ENCODE measurements around the gene REEP1.

DNA sequence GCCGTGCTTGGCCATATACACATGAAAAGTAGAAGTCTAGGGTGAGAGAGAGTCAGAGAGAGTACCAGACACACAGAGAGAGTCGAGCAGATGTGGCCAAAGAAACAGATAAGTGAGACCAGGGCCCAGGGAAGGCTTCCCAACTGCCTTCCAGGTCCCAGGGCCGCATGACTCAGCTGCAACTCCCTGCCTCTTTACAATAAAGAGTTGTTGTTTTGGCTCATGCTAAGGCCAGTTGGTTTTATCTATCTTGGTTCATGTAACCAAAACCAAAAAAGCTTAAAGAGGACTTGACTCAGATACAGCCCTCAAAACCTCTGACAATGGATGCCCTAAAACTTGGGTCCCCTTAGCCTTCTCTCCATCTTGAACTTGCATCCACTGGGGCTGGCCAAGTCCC lies 36.9 kb downstream of the REEP1 start:
- no peak for TF ChIP-seq GATA2 (IDR thresholded peaks at IDR 0.05; ENCODE audit: low read depth, low read length)
- no peak for TF ChIP-seq GATA3 (IDR thresholded peaks at IDR 0.05; ENCODE audit: low read depth, low read length)

Data from SH-SY5Y (cell line).